Measurements from ENCODE around the gene SLC35E4.

GRCh38 chr22:30611197-30611596, 24.4 kb upstream of the SLC35E4 start:
- TF ChIP-seq, protein P1, sequence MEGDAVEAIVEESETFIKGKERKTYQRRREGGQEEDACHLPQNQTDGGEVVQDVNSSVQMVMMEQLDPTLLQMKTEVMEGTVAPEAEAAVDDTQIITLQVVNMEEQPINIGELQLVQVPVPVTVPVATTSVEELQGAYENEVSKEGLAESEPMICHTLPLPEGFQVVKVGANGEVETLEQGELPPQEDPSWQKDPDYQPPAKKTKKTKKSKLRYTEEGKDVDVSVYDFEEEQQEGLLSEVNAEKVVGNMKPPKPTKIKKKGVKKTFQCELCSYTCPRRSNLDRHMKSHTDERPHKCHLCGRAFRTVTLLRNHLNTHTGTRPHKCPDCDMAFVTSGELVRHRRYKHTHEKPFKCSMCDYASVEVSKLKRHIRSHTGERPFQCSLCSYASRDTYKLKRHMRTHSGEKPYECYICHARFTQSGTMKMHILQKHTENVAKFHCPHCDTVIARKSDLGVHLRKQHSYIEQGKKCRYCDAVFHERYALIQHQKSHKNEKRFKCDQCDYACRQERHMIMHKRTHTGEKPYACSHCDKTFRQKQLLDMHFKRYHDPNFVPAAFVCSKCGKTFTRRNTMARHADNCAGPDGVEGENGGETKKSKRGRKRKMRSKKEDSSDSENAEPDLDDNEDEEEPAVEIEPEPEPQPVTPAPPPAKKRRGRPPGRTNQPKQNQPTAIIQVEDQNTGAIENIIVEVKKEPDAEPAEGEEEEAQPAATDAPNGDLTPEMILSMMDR (IDR thresholded peaks at IDR 0.05): no peak
- no peak for TF ChIP-seq POLR2AphosphoS5 (IDR thresholded peaks at IDR 0.05; ENCODE audit: low read depth, low read length)
- TF ChIP-seq TCF7L2 (IDR thresholded peaks at IDR 0.05; ENCODE audit: low read depth, low read length): no peak
- TF ChIP-seq REST (IDR thresholded peaks at IDR 0.05; ENCODE audit: insufficient read depth in 1 of 2, low read depth in 2 of 2, low read length in 1 of 2): no peak
- no peak for TF ChIP-seq SIN3A (IDR thresholded peaks at IDR 0.05; ENCODE audit: borderline replicate concordance, insufficient read depth, low read depth, low read length)
